SK-N-SH (cell line): Measurements from ENCODE around the gene FRMD4B. TPM values are rescaled to one million over a fixed set of nuclear protein-coding genes. Genes with fewer than 3 reads are reported as not detected.

ENCODE experiments used
- CTCF ChIA-PET: fragments of 300-600, 350-600 bp; formaldehyde crosslinking; extraction: SDS; loops from one replicate; lab custom pipeline; 2021; lab: Yijun Ruan, JAX
- POLR2A ChIA-PET: fragments of 350-600 bp; sonication (Branson Sonifier 250); formaldehyde crosslinking; extraction: SDS; loops from one replicate; lab custom pipeline; 2020; ENCODE audit warnings: antibody characterized with exemption, inconsistent platforms; lab: Yijun Ruan, JAX
- DNase-seq: peaks from one replicate; pipeline ENCODE4 v3.0.0; 2012
- H2AFZ ChIP-seq: fragments of 200-600 bp; sonication (generic); 2 replicates; pipeline ENCODE4 v1.8.1; 2016; ENCODE audit warnings: antibody characterized with exemption, mild to moderate bottlenecking, low read depth
- H3F3A ChIP-seq: fragments of 200-600 bp; sonication (generic); replicated peaks from 2 replicates; pipeline ENCODE3; 2016; ENCODE audit warnings: antibody characterized with exemption, mild to moderate bottlenecking; ENCODE audit not compliant: insufficient read depth
- H3K27ac ChIP-seq, 2 experiments: fragments of 200-500 bp in 1 of 2; fragments of 200-600 bp in 1 of 2; sonication (Bioruptor generic) in 1 of 2; sonication (generic), shearing (Covaris generic) in 1 of 2; 2 replicates each; pipeline versions ENCODE4 v1.5.1 to v1.6.1; 2014 to 2016; ENCODE audit warnings: low read depth in 2 of 2, inconsistent platforms in 1 of 2, low read length in 1 of 2, mild to moderate bottlenecking in 1 of 2, mixed read lengths in 1 of 2
- H3K27me3 ChIP-seq: fragments of 200-600 bp; sonication (generic), shearing (Covaris generic); 2 replicates; pipeline ENCODE4 v1.6.1; 2016; ENCODE audit warnings: mixed run types; ENCODE audit not compliant: insufficient read depth
- H3K36me3 ChIP-seq, 2 experiments: fragments of 200-500 bp in 1 of 2; fragments of 200-600 bp in 1 of 2; sonication (Bioruptor generic) in 1 of 2; sonication (generic) in 1 of 2; replicated peaks in 1 of 2; 2 replicates each; pipeline versions ENCODE3 to v1.5.1; 2014 to 2016; ENCODE audit warnings: low read length in 1 of 2, mild to moderate bottlenecking in 1 of 2; ENCODE audit not compliant: insufficient read depth in 2 of 2, control insufficient read depth in 1 of 2
- H3K4me1 ChIP-seq, 2 experiments: fragments of 200-500 bp in 1 of 2; fragments of 200-600 bp in 1 of 2; sonication (Bioruptor generic) in 1 of 2; sonication (generic), shearing (Covaris generic) in 1 of 2; 2 replicates each; pipeline versions ENCODE4 v1.5.1 to v1.6.1; 2014 to 2016; ENCODE audit warnings: low read depth in 1 of 2, low read length in 1 of 2, mixed run types in 1 of 2; ENCODE audit not compliant: insufficient read depth in 2 of 2, control insufficient read depth in 1 of 2
- H3K4me2 ChIP-seq: fragments of 200-600 bp; sonication (generic), shearing (Covaris generic); 2 replicates; pipeline ENCODE4 v1.6.1; 2017; ENCODE audit warnings: mixed run types
- H3K4me3 ChIP-seq, 2 experiments: fragments of 200-500 bp in 1 of 2; fragments of 200-600 bp in 1 of 2; sonication (Bioruptor generic) in 1 of 2; sonication (generic), shearing (Covaris generic) in 1 of 2; 2 replicates each; pipeline versions ENCODE4 v1.5.1 to v1.8.1; 2014 to 2016; ENCODE audit warnings: low read depth in 2 of 2, inconsistent platforms in 1 of 2, low read length in 1 of 2, mild to moderate bottlenecking in 1 of 2, mixed read lengths in 1 of 2, moderate library complexity in 1 of 2
- H3K79me2 ChIP-seq: fragments of 200-600 bp; sonication (generic); 2 replicates; pipeline ENCODE4 v1.8.1; 2017; ENCODE audit warnings: mild to moderate bottlenecking; ENCODE audit not compliant: insufficient read depth
- H3K9ac ChIP-seq: fragments of 200-600 bp; sonication (generic); 2 replicates; pipeline ENCODE4 v1.6.1; 2017; ENCODE audit warnings: mixed run types
- H3K9me2 ChIP-seq: fragments of 200-600 bp; sonication (generic); 2 replicates; pipeline ENCODE4 v1.6.1; 2017; ENCODE audit warnings: mixed run types
- H3K9me3 ChIP-seq: fragments of 200-600 bp; sonication (generic); 2 replicates; pipeline ENCODE4 v1.6.1; 2017; ENCODE audit warnings: mixed run types, mild to moderate bottlenecking, moderate library complexity
- H4K20me1 ChIP-seq: fragments of 200-600 bp; sonication (generic); 2 replicates; pipeline ENCODE4 v1.6.1; 2017; ENCODE audit warnings: mild to moderate bottlenecking, mixed run types; ENCODE audit not compliant: insufficient read depth
- CTCF ChIP-seq: fragments of 200-600 bp; sonication (generic); IDR thresholded peaks from 2 replicates; pipeline ENCODE4 v1.6.1; 2017; ENCODE audit warnings: antibody characterized with exemption, mild to moderate bottlenecking, moderate library complexity
- ELF1 ChIP-seq: IDR thresholded peaks from 2 replicates; pipeline ENCODE4 v1.4.0; 2012
- FOXJ3 ChIP-seq: sonication (generic); formaldehyde crosslinking; IDR thresholded peaks from 2 replicates; pipeline ENCODE4 v1.5.1; 2020; ENCODE audit warnings: mild to moderate bottlenecking, missing genetic modification reagents
- FOXM1 ChIP-seq: IDR thresholded peaks from 2 replicates; pipeline ENCODE4 v1.4.0; 2012; ENCODE audit warnings: low read depth, mild to moderate bottlenecking
- GABPA ChIP-seq: IDR thresholded peaks from 2 replicates; pipeline ENCODE4 v1.4.0; 2012; ENCODE audit warnings: low read depth, mild to moderate bottlenecking
- GATA2 ChIP-seq: sonication (generic); formaldehyde crosslinking; IDR thresholded peaks from 2 replicates; pipeline ENCODE4 v1.5.0; 2020; ENCODE audit warnings: mild to moderate bottlenecking, missing genetic modification reagents
- IRF3 ChIP-seq: fragments of 150-350 bp; IDR thresholded peaks from 2 replicates; pipeline ENCODE4 v1.6.1; 2016; ENCODE audit warnings: mild to moderate bottlenecking, low read depth, low read length
- JUND ChIP-seq: IDR thresholded peaks from 2 replicates; pipeline ENCODE4 v1.4.0; 2012
- MXI1 ChIP-seq: IDR thresholded peaks from 2 replicates; pipeline ENCODE4 v1.6.1; 2012; ENCODE audit warnings: mild to moderate bottlenecking, low read depth, low read length, improper control_type of control experiment
- RAD21 ChIP-seq: IDR thresholded peaks from 2 replicates; pipeline ENCODE4 v1.6.1; 2012; ENCODE audit warnings: mild to moderate bottlenecking, low read length
- RCOR1 ChIP-seq: fragments of 150-350 bp; IDR thresholded peaks from 2 replicates; pipeline ENCODE4 v1.6.1; 2017; ENCODE audit warnings: antibody characterized with exemption, low read length
- RFX5 ChIP-seq: IDR thresholded peaks from 2 replicates; pipeline ENCODE4 v1.6.1; 2012; ENCODE audit warnings: mild to moderate bottlenecking, improper control_type of control experiment, low read length
- TAF1 ChIP-seq: IDR thresholded peaks from 2 replicates; pipeline ENCODE4 v1.6.1; 2012; ENCODE audit warnings: low read depth, mild to moderate bottlenecking, low read length, moderate library complexity, borderline replicate concordance
- USF1 ChIP-seq: IDR thresholded peaks from 2 replicates; pipeline ENCODE4 v1.4.0; 2012; ENCODE audit warnings: low read depth, borderline replicate concordance
- USF2 ChIP-seq: fragments of 150-350 bp; IDR thresholded peaks from 2 replicates; pipeline ENCODE4 v1.6.1; 2017; ENCODE audit warnings: antibody characterized with exemption, low read length, low read depth, borderline replicate concordance
- ZBTB33 ChIP-seq: IDR thresholded peaks from 2 replicates; pipeline ENCODE4 v1.4.0; 2012; ENCODE audit warnings: low read depth, borderline replicate concordance
- WGBS: methylation state at CpG from one replicate; pipeline ENCODE4 v1.1.6; 2017; ENCODE audit warnings: low lambda C conversion rate; 5-methylcytosine and 5-hydroxymethylcytosine counted together
- polyA plus RNA-seq, 3 experiments: library from polyadenylated mRNA; depleted of rRNA; stranded (reverse); fragments of >200 nt; gene quantifications; 2 replicates each; pipeline ENCODE4 v1.2.3, GENCODE V29; 2012

FRMD4B gene
- polyA plus RNA-seq, 1 of the 3 experiments (the other 2 are of a cell fraction) = 0.53 TPM

GRCh38 chr3:69359916-69360315 is 26.0 kb downstream of the FRMD4B start:
- peaks cover 19% of the 10 kb centered on the region for H3F3A ChIP-seq
- DNase-seq = no peak
- no peak overlapping the region for H3K27ac ChIP-seq
- H2AFZ ChIP-seq = no peak overlapping the region
- no peaks in the 10 kb centered on the region for H4K20me1 ChIP-seq
- H3K4me2 ChIP-seq = no peak overlapping the region
- TF ChIP-seq FOXM1 (no peak), ZBTB33 (no peak), USF2 (no peak), MXI1 (no peak), GABPA (no peak), ELF1 (no peak), FOXJ3 (no peak), RFX5 (no peak), JUND (no peak), USF1 (no peak), RAD21 (no peak), IRF3 (no peak), RCOR1 (no peak), TAF1 (no peak)
- no peaks in the 10 kb centered on the region for H3K9me3 ChIP-seq
- no peaks in the 10 kb centered on the region for H3K79me2 ChIP-seq
- H3K4me3 ChIP-seq = no peak overlapping the region
- ChIA-PET POLR2A (no interaction called here), CTCF (no interaction called here)
- H3K9ac ChIP-seq = no peak overlapping the region
- H3K9me2 ChIP-seq = no peaks in the 10 kb centered on the region
- H3K27me3 ChIP-seq = no peaks in the 10 kb centered on the region
- H3K4me1 ChIP-seq = peaks cover 0 to 5% of the 10 kb centered on the region in 2 experiments; a peak in 3 of 4 replicates
- H3K36me3 ChIP-seq = no peaks in the 10 kb centered on the region

GRCh38 chr3:69359339-69359893 is 26.5 kb downstream of the FRMD4B start:
- CTCF ChIA-PET = interaction anchor here (1.0 kb wide), 1 partner anchor 18 kb away, joined by 3 read pairs; no protein-coding TSS in a partner anchor
- H3K4me2 ChIP-seq = no peak overlapping the region
- TF ChIP-seq USF1 (no peak), ZBTB33 (no peak), USF2 (no peak), GATA2 (CRISPR knock-in tag) (no peak), MXI1 (no peak), CTCF (no peak), GABPA (no peak)

More at GRCh38 chr3:69359339-69359893, 26.5 kb downstream of the FRMD4B start:
- H3K36me3 ChIP-seq = no peaks in the 10 kb centered on the region
- no peak for DNase-seq
- POLR2A ChIA-PET = no interaction called here
- H3K27ac ChIP-seq = no peak overlapping the region
- no peaks in the 10 kb centered on the region for H3K9me2 ChIP-seq
- H4K20me1 ChIP-seq = no peaks in the 10 kb centered on the region
- H3K4me3 ChIP-seq = no peak overlapping the region
- 80% methylated on average over 6 of the region's 6 CpGs for WGBS
- no peak overlapping the region for H3K9ac ChIP-seq
- no peak overlapping the region for H2AFZ ChIP-seq
- peaks cover 4 to 5% of the 10 kb centered on the region in 2 experiments for H3K4me1 ChIP-seq
- no peaks in the 10 kb centered on the region for H3K27me3 ChIP-seq
- H3K9me3 ChIP-seq = no peaks in the 10 kb centered on the region
- no peaks in the 10 kb centered on the region for H3K79me2 ChIP-seq
- peaks cover 19% of the 10 kb centered on the region for H3F3A ChIP-seq
